Left ventricle myocardium superior (tissue), 1 donor: Measurements from ENCODE around the gene ABCB1. TPM values are rescaled to one million over a fixed set of nuclear protein-coding genes. Genes with fewer than 3 reads are reported as not detected.

Source experiments
- ATAC-seq: fragments of 200-7000 bp; cut with Tn5 transposase; one replicate; pipeline ENCODE4 v1.9.1; 2020; ENCODE audit warnings: mild to moderate bottlenecking, moderate library complexity
- DNase-seq: peaks from one replicate; pipeline ENCODE4 v3.0.0-alpha.2; 2020
- intact Hi-C: fragments of 100-400 bp; cut with micrococcal nuclease; formaldehyde crosslinking; loops from one replicate; pipeline ENCODE4 v1.11.0; 2022
- long read RNA-seq: library from polyadenylated mRNA; unstranded; transcript quantifications from one replicate; pipeline ENCODE4 v2.0.0, GENCODE V29; 2021
- total RNA-seq: library from RNA; stranded (reverse); fragmentation: NEBNext Ultra II Directional; extraction: Animal tissue kit (Norgen Biotek cat#: 25700); gene quantifications from one replicate; pipeline ENCODE4 v1.2.1, GENCODE V29; 2021
- donor health status: DM: no; HTN: yes; CAD: no; lungs with severe emphysema.

The ABCB1 gene
- 4.8 TPM for total RNA-seq
- long read RNA-seq, full-length matches to known transcripts: 2 of 8 reads
- long read RNA-seq, partial matches to known transcripts: 5 of 8 reads
- long read RNA-seq, other reads (novel, unspliced or antisense): 1 of 8 reads

GRCh38 chr7:87600130-87601124 is at the start of gene ABCB1:
Gene ABCB1 (minus strand): TSS chr7:87600884. CDS start chr7:87600184, 700 bp downstream.
- peak; percentile 55 for DNase-seq
- intact Hi-C loops: no loop called here

GRCh38 chr7:87648316-87648715 is 47.6 kb upstream of the ABCB1 start:
- ATAC-seq (no peak), DNase-seq (no peak)
- intact Hi-C loops: no loop called here

More at GRCh38 chr7:87600130-87601124, at the start of gene ABCB1:
- peak; percentile 88 for ATAC-seq

GRCh38 chr7:87645446-87645845 is 44.8 kb upstream of the ABCB1 start:
- ATAC-seq (no peak), DNase-seq (no peak)
- intact Hi-C loops: no loop called here

- intact Hi-C loops: no loop called here
- ATAC-seq: no peak
- DNase-seq: no peak
Observed at GRCh38 chr7:87635921-87636320, 35.2 kb upstream of the ABCB1 start.

GRCh38 chr7:87628780-87629569 is 28.3 kb upstream of the ABCB1 start:
- peak; percentile 44 for ATAC-seq
- peak; percentile 26 for DNase-seq
- intact Hi-C loops: no loop called here

GRCh38 chr7:87627634-87627994 is 26.9 kb upstream of the ABCB1 start:
- intact Hi-C loops: no loop called here
- ATAC-seq (peak; percentile 46), DNase-seq (peak; percentile 29)

- ATAC-seq (no peak), DNase-seq (no peak)
- intact Hi-C loops: no loop called here
Observed at GRCh38 chr7:87625101-87625500, 24.4 kb upstream of the ABCB1 start.

- intact Hi-C loops: no loop called here
- no peak for ATAC-seq
- DNase-seq: no peak
Observed at GRCh38 chr7:87624628-87625027, 23.9 kb upstream of the ABCB1 start.

- ATAC-seq (no peak), DNase-seq (no peak)
- intact Hi-C loops: no loop called here
Observed at GRCh38 chr7:87615197-87615596, 14.5 kb upstream of the ABCB1 start.

- DNase-seq: no peak
- intact Hi-C loops: no loop called here
- no peak for ATAC-seq
Observed at GRCh38 chr7:87609916-87610315, 9.2 kb upstream of the ABCB1 start.

GRCh38 chr7:87608431-87608830 is 7.7 kb upstream of the ABCB1 start:
- intact Hi-C loops: no loop called here
- ATAC-seq: no peak
- no peak for DNase-seq

GRCh38 chr7:87604264-87604663 is 3.6 kb upstream of the ABCB1 start:
- ATAC-seq (no peak), DNase-seq (no peak)
- intact Hi-C loops: no loop called here

GRCh38 chr7:87599336-87599735 is 1.3 kb downstream of the ABCB1 start:
- DNase-seq: no peak
- ATAC-seq: no peak
- intact Hi-C loops: no loop called here

GRCh38 chr7:87598234-87599009 is 2.3 kb downstream of the ABCB1 start:
- no peak for ATAC-seq
- intact Hi-C loops: no loop called here
- no peak for DNase-seq

- no peak for ATAC-seq
- no peak for DNase-seq
- intact Hi-C loops: no loop called here
Observed at GRCh38 chr7:87596696-87597095, 4.0 kb downstream of the ABCB1 start.

- DNase-seq (no peak), ATAC-seq (no peak)
- intact Hi-C loops: no loop called here
Observed at GRCh38 chr7:87596136-87596535, 4.5 kb downstream of the ABCB1 start.

GRCh38 chr7:87592300-87592699 is 8.4 kb downstream of the ABCB1 start:
- no peak for ATAC-seq
- no peak for DNase-seq
- intact Hi-C loops: no loop called here

- intact Hi-C loops: no loop called here
- DNase-seq: no peak
- ATAC-seq: no peak
Observed at GRCh38 chr7:87591211-87591610, 9.5 kb downstream of the ABCB1 start.

- DNase-seq (no peak), ATAC-seq (no peak)
- intact Hi-C loops: no loop called here
Observed at GRCh38 chr7:87590578-87590977, 10.1 kb downstream of the ABCB1 start.
